Tibial nerve (tissue), 4 donors: ENCODE measurements around the gene KATNAL2.
"Not testable (repeated sequence)": the region's sequence is repeated elsewhere in the genome, so short reads cannot be mapped to it uniquely, and the experiment has no call there.

ENCODE experiments used
- CTCF ChIP-seq, 5 experiments: fragments of 200-600 bp in 3 of 5; fragments of 450-650 bp in 2 of 5; sonication (generic) in 3 of 5; IDR thresholded peaks; one replicate each; pipeline ENCODE4 v1.5.1; 2016 to 2019; ENCODE audit warnings: antibody characterized with exemption in 5 of 5, mild to moderate bottlenecking in 3 of 5, moderate library complexity in 2 of 5
- EP300 ChIP-seq, 2 donors: sonication (generic); formaldehyde crosslinking; IDR thresholded peaks; one replicate each; pipeline ENCODE4 v1.6.1; 2017; ENCODE audit warnings: antibody characterized with exemption in 2 of 2, mild to moderate bottlenecking in 1 of 2
- POLR2A ChIP-seq, 2 donors: fragments of 450-650 bp; IDR thresholded peaks; one replicate each; pipeline ENCODE4 v1.6.1; 2017; ENCODE audit warnings: antibody characterized with exemption in 2 of 2, mild to moderate bottlenecking in 2 of 2, moderate library complexity in 2 of 2

- not testable (repeated sequence) for TF ChIP-seq CTCF, POLR2A, EP300 (IDR thresholded peaks at IDR 0.05)
These were observed 48.9 kb downstream of the KATNAL2 start for GRCh38 chr18:46966266-46966665.
